Activated CD8-positive, alpha-beta memory T cell treated with anti-CD3 and anti-CD28 coated beads for 1 hour (primary cell): ENCODE data around the gene BPIFB6.

Experiments
- DNase-seq, 2 donors: peaks; one replicate each; pipeline ENCODE4 v3.0.0-alpha.2; 2020; ENCODE audit warnings: low read depth in 1 of 2; ENCODE audit errors: extremely low read depth in 1 of 2

The BPIFB6 gene

GRCh38 chr20:33015700-33016580, 15.5 kb upstream of the BPIFB6 start:
- DNase-seq: no peak

DNA sequence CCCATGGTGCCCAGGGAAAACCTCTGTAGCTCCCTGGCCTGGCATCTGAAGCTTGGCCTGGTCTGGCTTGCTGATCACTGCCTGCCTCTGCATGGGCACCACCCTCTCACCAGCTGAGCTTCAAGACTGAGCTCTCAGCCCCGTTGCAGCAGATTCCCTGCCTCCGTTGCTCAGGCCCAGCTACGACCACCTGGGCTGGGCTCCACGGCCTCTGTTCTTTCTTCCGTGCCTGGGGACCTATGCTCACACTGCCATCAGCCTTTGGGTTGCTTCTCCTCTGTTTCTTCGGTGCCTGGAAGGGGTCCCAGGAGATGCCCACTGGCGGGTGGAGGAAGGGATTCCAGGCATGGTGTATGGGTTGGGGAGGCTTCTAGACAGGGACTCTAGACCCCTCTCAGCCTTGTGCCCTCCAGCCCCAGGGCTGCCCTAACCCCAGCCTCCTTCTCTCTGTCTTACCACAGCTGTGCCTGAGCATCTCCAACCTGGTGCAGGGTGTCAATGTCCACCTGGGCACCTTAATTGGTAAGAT, 14.8 kb upstream of the BPIFB6 start:
- no peak for DNase-seq

DNA sequence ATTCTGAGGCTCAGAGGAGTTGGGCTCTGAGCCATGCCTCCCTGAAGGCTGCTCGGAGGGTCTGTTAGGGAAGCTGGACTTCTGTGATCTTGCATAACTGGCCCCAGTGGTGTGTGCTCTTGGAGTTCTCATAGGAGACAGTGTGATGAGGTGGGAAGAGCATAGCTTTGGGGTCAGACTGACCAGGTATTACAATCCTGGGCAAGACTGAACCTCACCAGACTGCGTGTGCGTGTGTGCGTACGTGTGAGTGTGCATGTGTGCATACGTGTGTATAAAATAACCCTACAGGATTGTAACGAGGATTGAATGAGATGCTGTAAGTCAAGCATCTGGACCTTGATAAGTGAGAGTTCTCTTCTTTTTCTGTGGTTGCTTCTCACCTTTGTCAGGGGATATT, 13.9 kb upstream of the BPIFB6 start:
- no peak for DNase-seq

- no peak for DNase-seq
Observed at GRCh38 chr20:33018169-33018931, 13.1 kb upstream of the BPIFB6 start.

- no peak for DNase-seq
Observed at GRCh38 chr20:33019465-33020277, 11.8 kb upstream of the BPIFB6 start.

DNA sequence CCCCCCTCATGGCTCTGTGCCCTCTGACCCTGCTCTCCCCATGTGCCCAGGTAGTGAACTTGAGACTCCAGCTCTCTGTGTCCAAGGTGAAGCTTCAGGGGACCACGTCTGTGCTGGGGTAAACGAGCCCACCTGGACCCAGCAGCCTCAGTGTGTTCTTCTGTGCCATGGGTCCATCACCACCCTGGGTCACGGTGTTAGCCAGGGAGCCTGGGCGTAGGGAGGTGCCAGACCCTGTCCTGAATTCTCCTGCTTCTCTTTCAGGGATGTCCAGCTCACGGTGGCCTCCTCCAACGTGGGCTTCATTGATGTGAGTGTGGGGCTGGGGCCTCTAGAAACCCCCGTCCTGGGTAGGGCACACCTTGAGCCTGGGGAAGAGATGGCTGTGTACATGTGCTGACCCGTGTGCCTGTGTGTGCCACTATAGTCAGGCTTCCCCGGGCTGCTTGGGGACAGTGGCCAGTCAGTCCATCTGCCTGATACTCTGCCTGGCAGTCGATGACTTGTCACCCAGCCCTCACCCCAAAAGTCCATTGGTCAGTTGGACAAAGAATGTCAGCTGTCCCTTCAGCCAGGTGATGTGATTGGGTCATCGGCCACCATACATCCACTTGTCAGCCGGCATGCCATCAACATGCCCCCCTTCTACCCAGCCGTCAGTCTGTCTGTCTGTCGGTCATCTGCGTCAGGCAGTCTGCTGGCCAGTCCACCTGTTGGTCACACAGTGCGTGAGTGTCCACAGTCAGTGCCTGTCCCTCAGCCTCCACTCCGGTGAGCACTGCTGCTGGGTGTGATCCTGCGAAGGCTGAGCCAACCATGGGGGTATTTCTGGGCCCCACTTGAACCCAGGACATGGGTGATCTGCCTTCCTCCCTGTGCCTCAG, 10.9 kb upstream of the BPIFB6 start:
- no peak for DNase-seq

GRCh38 chr20:33021879-33022278, 9.6 kb upstream of the BPIFB6 start:
- DNase-seq: no peak

DNA sequence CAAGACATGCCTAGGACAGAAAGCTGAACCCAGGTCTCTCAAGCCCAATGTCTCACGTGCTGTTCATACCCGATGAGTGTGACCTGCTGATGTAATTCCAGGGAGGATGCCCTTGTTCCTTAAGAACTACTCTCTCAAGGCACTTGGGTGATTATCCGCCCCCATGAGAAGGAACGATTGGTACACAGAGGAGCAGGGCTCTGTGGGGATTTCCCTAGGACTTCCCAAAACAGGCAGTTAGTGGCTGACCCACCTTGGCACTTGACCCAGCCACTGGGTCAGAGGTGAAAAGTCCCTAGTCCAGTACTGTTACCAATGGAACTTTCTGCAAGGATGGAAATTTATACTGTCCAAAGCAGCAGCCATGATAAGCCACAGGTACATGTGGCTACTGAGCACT, 9.2 kb upstream of the BPIFB6 start:
- no peak for DNase-seq

- no peak for DNase-seq
Observed at GRCh38 chr20:33022694-33023438, 8.6 kb upstream of the BPIFB6 start.

GRCh38 chr20:33023439-33024242, 7.8 kb upstream of the BPIFB6 start:
- no peak for DNase-seq

DNA sequence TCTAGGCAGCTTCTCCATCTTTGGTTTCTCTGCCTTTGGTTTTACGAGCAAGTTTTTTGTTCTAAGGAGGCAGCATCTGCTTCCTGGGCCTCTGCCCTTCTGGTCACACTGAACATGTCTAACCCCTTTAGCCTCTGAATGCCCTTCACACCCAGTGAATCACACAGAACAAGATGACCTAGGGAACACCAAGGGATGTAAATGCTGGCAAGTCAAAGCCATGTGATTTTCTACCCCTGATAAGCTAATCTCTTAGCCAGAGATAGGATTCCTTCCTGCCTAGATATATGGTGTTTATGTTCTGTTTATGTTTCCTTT, 7.2 kb upstream of the BPIFB6 start:
- DNase-seq: no peak

GRCh38 chr20:33024609-33025317, 6.7 kb upstream of the BPIFB6 start:
- DNase-seq: no peak

GRCh38 chr20:33025318-33025876, 6.1 kb upstream of the BPIFB6 start:
- no peak for DNase-seq

DNA sequence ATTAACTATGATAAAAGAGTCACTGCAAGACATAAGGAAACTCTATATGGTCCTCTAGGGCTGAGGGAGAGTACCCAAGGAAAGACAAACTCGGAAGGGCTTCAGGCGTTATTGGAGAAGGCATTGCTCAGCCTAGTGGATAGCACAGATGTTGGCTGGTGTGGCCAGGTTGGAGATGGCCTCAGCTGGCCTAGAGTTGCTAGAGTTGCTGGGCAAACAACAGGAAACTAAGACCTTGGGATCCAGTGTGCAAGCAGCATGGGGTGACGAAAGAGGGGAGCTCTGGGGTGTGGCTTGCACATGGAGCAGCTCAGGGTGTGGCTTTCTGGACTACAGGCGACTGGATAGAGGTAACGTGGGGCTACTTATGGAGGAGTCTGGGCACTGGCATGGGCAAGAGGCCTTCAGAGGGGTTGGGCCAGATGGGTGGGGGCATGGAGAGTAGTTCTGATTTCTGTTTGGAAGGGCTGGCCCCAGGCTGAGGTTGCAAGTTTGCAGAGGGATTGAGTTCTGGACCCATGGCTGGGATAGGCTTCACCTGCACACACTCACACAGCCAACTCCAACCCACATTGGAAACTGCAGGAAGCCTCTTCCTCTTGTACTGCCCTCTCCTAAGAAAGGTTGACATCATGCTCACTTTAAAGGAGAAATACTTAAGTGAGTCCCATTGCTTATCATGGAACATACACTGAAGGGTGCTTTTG, 5.2 kb upstream of the BPIFB6 start:
- DNase-seq: no peak

DNA sequence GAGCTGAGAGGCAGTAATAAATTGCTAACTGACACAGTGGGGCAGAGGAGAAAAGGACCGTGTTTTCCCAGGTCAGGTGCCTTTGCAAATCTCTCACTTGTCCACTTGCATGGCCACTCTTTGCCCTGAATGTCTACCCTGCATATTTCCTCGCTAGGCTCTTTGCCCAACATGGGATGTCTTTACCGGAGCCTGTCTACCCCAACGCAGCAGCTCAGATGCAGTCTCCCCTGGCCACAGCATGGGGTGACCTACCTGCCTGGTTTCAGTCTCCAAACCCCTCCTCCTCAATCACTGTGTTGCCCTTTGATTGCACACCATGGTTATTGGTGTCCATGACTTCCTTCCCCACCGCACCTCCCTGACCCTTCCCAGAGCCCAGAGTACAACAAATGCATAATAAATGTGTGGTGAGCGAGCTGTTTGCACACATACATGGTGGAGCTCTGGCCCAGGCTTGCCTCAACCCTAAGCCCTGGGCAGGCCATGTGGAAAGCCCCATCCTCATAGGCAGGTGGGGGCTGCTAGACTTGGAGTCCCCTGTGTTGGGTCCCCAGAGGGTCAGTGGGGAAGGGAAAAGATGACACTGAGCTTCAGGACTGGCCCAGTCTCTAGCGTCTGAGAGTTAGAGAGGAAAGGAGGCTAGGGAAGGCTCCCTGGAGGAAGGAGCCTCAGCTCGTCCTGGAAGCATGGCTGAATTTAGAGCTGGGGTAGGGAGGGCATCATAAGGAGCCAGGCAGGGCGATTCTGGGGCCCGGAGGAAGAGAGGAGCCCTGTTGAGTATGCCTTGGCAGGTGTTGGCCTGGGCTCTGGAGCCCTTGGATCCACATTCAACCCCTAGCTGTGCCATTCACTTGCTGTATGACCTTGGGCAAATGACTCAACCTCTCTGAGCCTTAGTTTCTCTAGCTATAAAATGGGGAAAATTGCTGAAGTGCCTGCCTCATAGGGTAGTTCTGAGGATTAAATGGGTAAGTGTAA, 4.4 kb upstream of the BPIFB6 start:
- no peak for DNase-seq
